ENCODE measurements around the gene MEGF11. TPM values are rescaled to one million over a fixed set of nuclear protein-coding genes. Genes with fewer than 3 reads are reported as not detected.

Gene MEGF11
- total and polyA plus RNA-seq, 8 donors, result 0.05 to 0.92 (median 0.14) TPM; not detected in 4

GRCh38 chr15:66069751-66070150 is 183.8 kb downstream of the MEGF11 start:
- Histone ChIP-seq H3K4me1 (peaks cover 0 to 14% (median 2%) of the 10 kb centered on the region in 4 donors), H3K36me3 (no peaks in the 10 kb centered on the region), H3K4me3 (no peak overlapping the region), H3K27me3 (no peaks in the 10 kb centered on the region), H3K9me3 (no peaks in the 10 kb centered on the region), H3K27ac (no peak overlapping the region)
- DNase-seq, result no peak
- no peak for TF ChIP-seq POLR2AphosphoS5 (IDR thresholded peaks at IDR 0.05)
- TF ChIP-seq EP300 (IDR thresholded peaks at IDR 0.05), result no peak
- TF ChIP-seq POLR2A (IDR thresholded peaks at IDR 0.05), result no peak
- TF ChIP-seq CTCF (IDR thresholded peaks at IDR 0.05), result no peak
- intact Hi-C loops (cut with DNase I; ENCODE audit: low total_unique reads), result no loop called here
- WGBS, 5 donors, result 68 to 92% (median 82%) methylated on average over 2 of the region's 2 CpGs

- Histone ChIP-seq H3K9me3 (no peaks in the 10 kb centered on the region), H3K27me3 (no peaks in the 10 kb centered on the region), H3K4me3 (no peak overlapping the region), H3K36me3 (no peaks in the 10 kb centered on the region), H3K4me1 (peaks cover 0 to 14% (median 2%) of the 10 kb centered on the region in 4 donors), H3K27ac (no peak overlapping the region)
- DNase-seq, result no peak
- TF ChIP-seq POLR2A (IDR thresholded peaks at IDR 0.05), result no peak
- no peak for TF ChIP-seq POLR2AphosphoS5 (IDR thresholded peaks at IDR 0.05)
- TF ChIP-seq EP300 (IDR thresholded peaks at IDR 0.05), result no peak
- TF ChIP-seq CTCF (IDR thresholded peaks at IDR 0.05), result no peak
- WGBS, 5 donors, result 82 to 100% (median 89%) methylated on average over 1 of the region's 1 CpG
- intact Hi-C loops (cut with DNase I; ENCODE audit: low total_unique reads), result no loop called here
Observed at GRCh38 chr15:66068801-66069200, 184.7 kb downstream of the MEGF11 start.

GRCh38 chr15:66067687-66068086 is 185.9 kb downstream of the MEGF11 start:
- H3K27ac ChIP-seq, result no peak overlapping the region
- intact Hi-C loops (cut with DNase I; ENCODE audit: low total_unique reads), result no loop called here
- no peaks in the 10 kb centered on the region for H3K9me3 ChIP-seq
- TF ChIP-seq POLR2A (IDR thresholded peaks at IDR 0.05) (no peak), POLR2AphosphoS5 (IDR thresholded peaks at IDR 0.05) (no peak), CTCF (IDR thresholded peaks at IDR 0.05) (no peak), EP300 (IDR thresholded peaks at IDR 0.05) (no peak)
- WGBS, 5 donors, result 72 to 85% (median 77%) methylated on average over 5 of the region's 5 CpGs
- DNase-seq, result no peak
- H3K4me3 ChIP-seq, result no peak overlapping the region
- H3K4me1 ChIP-seq, result peaks cover 0 to 10% (median 2%) of the 10 kb centered on the region in 4 donors
- no peaks in the 10 kb centered on the region for H3K36me3 ChIP-seq
- H3K27me3 ChIP-seq, result no peaks in the 10 kb centered on the region

- H3K4me3 ChIP-seq, result no peak overlapping the region
- intact Hi-C loops (cut with DNase I; ENCODE audit: low total_unique reads), result no loop called here
- no peak for DNase-seq
- no peak overlapping the region for H3K27ac ChIP-seq
- no peaks in the 10 kb centered on the region for H3K9me3 ChIP-seq
- WGBS, 5 donors, result 45 to 67% (median 48%) methylated on average over 5 to 6 of the region's 6 CpGs
- no peaks in the 10 kb centered on the region for H3K27me3 ChIP-seq
- H3K36me3 ChIP-seq, result no peaks in the 10 kb centered on the region
- TF ChIP-seq EP300 (IDR thresholded peaks at IDR 0.05) (no peak), CTCF (IDR thresholded peaks at IDR 0.05) (no peak), POLR2A (IDR thresholded peaks at IDR 0.05) (no peak), POLR2AphosphoS5 (IDR thresholded peaks at IDR 0.05) (no peak)
- no peaks in the 10 kb centered on the region for H3K4me1 ChIP-seq
Observed at GRCh38 chr15:66066481-66066880, 187.1 kb downstream of the MEGF11 start.
